ENCODE measurements around the gene GTF2H2C.
"Not testable (repeated sequence)": the region's sequence is repeated elsewhere in the genome, so short reads cannot be mapped to it uniquely, and the experiment has no call there.

GTF2H2C gene

GRCh38 chr5:69530561-69531405 lies 29.2 kb upstream of the GTF2H2C start:
- DNase-seq = no peak
- TF ChIP-seq CTCF (IDR thresholded peaks at IDR 0.05; ENCODE audit: low read depth, low read length) = no peak
- Histone ChIP-seq H3K9me3 (ENCODE audit: severe bottlenecking) (no peaks in the 10 kb centered on the region), H3K27ac (no peak overlapping the region), H3K36me3 (no peaks in the 10 kb centered on the region), H3K4me3 (ENCODE audit: low read depth, low read length) (no peak overlapping the region), H3K27me3 (ENCODE audit: insufficient read depth, low read depth, severe bottlenecking) (no peaks in the 10 kb centered on the region)

DNA sequence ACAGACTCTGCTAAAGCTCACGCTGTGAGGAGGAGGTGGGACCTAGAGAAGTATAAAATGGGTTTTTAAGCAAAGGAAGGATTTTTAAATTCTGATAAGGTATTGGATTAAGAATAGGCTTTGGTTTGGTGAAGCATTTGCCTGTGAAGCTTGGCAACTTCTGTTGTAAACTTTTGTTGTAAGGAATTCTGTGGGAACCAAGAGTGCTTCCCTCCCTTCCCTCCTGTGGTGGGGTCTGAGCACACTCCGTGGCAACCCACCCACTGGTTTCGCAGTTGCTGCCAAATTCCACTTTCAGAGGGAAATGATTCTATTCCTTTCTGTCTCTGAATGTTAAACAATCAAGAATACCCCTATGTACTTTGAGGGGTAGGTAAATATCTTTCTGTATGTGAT lies 28.6 kb upstream of the GTF2H2C start:
- Histone ChIP-seq H3K36me3 (no peaks in the 10 kb centered on the region), H3K27me3 (ENCODE audit: insufficient read depth, low read depth, severe bottlenecking) (no peaks in the 10 kb centered on the region), H3K4me3 (ENCODE audit: low read depth, low read length) (no peak overlapping the region), H3K9me3 (ENCODE audit: severe bottlenecking) (no peaks in the 10 kb centered on the region), H3K27ac (no peak overlapping the region)
- DNase-seq = no peak
- no peak for TF ChIP-seq CTCF (IDR thresholded peaks at IDR 0.05; ENCODE audit: low read depth, low read length)

DNA sequence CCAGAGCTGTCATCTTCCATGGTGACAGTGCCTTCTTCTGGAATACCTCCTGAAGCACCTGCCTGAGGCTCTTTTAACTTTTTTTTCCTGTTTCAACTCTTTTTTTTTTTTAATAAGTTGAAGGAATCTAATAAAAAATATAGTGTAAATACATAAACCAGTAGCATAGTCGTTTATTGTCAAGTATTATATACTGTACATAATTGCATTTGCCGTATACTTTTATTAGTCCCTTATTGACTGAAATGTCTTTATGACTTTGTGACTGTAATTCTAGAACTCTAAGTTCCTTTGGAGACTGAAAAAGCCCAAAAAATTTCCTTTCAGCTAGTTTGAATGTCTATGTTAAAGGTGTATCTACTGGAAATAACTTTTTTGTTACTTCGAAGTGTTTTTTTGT lies 22.1 kb upstream of the GTF2H2C start:
- H3K9me3 ChIP-seq (ENCODE audit: severe bottlenecking); H3K36me3 ChIP-seq; H3K27me3 ChIP-seq (ENCODE audit: insufficient read depth, low read depth, severe bottlenecking); DNase-seq; H3K27ac ChIP-seq; H3K4me3 ChIP-seq (ENCODE audit: low read depth, low read length): not testable (repeated sequence)

DNA sequence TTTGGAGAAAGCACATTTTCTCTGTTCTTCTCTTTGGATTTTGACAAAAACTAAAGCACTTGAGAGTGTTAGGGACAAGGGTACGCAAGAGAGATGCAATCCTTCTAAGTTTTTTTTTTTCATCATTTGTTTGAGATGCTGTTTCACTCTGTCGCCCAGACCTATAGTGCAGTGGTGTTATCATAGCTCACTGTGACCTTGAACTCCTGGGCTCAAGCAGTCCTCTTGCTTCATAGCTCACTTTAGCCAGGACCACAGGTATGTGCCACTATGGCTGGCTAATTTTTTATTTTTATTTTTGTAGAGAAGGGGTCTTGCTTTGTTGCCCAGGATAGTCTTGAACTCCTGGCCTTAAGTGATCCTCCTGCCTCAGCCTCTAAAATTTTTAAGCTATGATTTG lies 21.3 kb upstream of the GTF2H2C start:
- H3K4me3 ChIP-seq (ENCODE audit: low read depth, low read length); DNase-seq; H3K9me3 ChIP-seq (ENCODE audit: severe bottlenecking); H3K36me3 ChIP-seq; H3K27ac ChIP-seq; H3K27me3 ChIP-seq (ENCODE audit: insufficient read depth, low read depth, severe bottlenecking): not testable (repeated sequence)

- not testable (repeated sequence) for DNase-seq, H3K36me3 ChIP-seq
Observed at GRCh38 chr5:69541347-69541746, 18.6 kb upstream of the GTF2H2C start.

GRCh38 chr5:69542838-69543618 lies 17.0 kb upstream of the GTF2H2C start:
- not testable (repeated sequence) for H3K27ac ChIP-seq; H3K36me3 ChIP-seq; H3K9me3 ChIP-seq (ENCODE audit: severe bottlenecking); H3K27me3 ChIP-seq (ENCODE audit: insufficient read depth, low read depth, severe bottlenecking); DNase-seq; H3K4me3 ChIP-seq (ENCODE audit: low read depth, low read length)

More at GRCh38 chr5:69541347-69541746, 18.6 kb upstream of the GTF2H2C start:
- H3K27ac ChIP-seq; H3K27me3 ChIP-seq (ENCODE audit: insufficient read depth, low read depth, severe bottlenecking); H3K4me3 ChIP-seq (ENCODE audit: low read depth, low read length); H3K9me3 ChIP-seq (ENCODE audit: severe bottlenecking): not testable (repeated sequence)

DNA sequence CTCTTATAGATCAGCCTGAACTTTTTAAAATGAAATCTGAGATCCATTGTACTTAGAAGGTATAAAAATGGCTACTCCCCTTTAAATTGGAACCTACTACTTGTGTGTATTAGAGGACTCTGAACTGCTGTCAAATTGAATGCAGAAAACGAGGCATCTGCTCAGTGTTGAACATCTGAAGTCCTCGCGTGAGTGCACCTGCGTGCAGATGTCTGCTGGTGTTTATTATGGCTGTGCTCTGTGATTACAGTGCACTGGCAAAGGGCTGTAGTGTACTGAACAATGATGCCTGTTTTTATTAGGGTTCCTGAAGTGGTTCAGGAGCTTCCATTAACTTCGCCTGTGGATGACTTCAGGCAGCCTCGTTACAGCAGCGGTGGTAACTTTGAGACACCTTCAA lies 15.4 kb upstream of the GTF2H2C start:
- not testable (repeated sequence) for H3K36me3 ChIP-seq; H3K9me3 ChIP-seq (ENCODE audit: severe bottlenecking); H3K27me3 ChIP-seq (ENCODE audit: insufficient read depth, low read depth, severe bottlenecking); H3K4me3 ChIP-seq (ENCODE audit: low read depth, low read length); DNase-seq; H3K27ac ChIP-seq

- H3K27ac ChIP-seq; DNase-seq; H3K27me3 ChIP-seq (ENCODE audit: insufficient read depth, low read depth, severe bottlenecking); H3K9me3 ChIP-seq (ENCODE audit: severe bottlenecking); H3K36me3 ChIP-seq: not testable (repeated sequence)
- H3K4me3 ChIP-seq (ENCODE audit: low read depth, low read length) = peak overlapping the region; percentile 19; the same call in 1 of the 2 replicates
Observed at GRCh38 chr5:69560587-69561431, 818 bp downstream of the GTF2H2C start.

- DNase-seq; H3K27me3 ChIP-seq (ENCODE audit: insufficient read depth, low read depth, severe bottlenecking); H3K36me3 ChIP-seq; H3K27ac ChIP-seq; H3K4me3 ChIP-seq (ENCODE audit: low read depth, low read length); H3K9me3 ChIP-seq (ENCODE audit: severe bottlenecking): not testable (repeated sequence)
Observed at GRCh38 chr5:69566172-69566571, 6.2 kb downstream of the GTF2H2C start.

DNA sequence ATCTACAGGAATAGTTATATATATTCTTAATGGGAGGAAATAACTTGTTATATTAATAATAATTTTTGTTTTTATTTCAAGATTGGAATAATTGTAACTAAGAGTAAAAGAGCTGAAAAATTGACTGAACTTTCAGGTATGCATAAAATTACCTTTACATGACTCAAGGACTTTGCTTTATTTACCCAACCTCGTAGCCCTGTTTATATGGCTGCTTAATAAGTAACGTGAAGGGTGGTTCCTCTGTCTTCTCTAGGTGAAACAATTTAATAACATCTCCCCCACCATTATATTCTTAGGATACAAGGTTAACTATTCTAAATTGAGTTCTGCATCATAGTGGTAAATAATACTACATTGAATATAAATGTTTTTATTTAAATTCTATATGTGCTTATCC lies 8.1 kb downstream of the GTF2H2C start:
- DNase-seq = not testable (repeated sequence)

GRCh38 chr5:69583356-69583755 lies 23.4 kb downstream of the GTF2H2C start:
- not testable (repeated sequence) for H3K9me3 ChIP-seq (ENCODE audit: severe bottlenecking); H3K4me3 ChIP-seq (ENCODE audit: low read depth, low read length); H3K36me3 ChIP-seq; DNase-seq; H3K27me3 ChIP-seq (ENCODE audit: insufficient read depth, low read depth, severe bottlenecking); H3K27ac ChIP-seq

More for the DNA sequence above, 8.1 kb downstream of the GTF2H2C start:
- H3K4me3 ChIP-seq (ENCODE audit: low read depth, low read length); H3K36me3 ChIP-seq; H3K27me3 ChIP-seq (ENCODE audit: insufficient read depth, low read depth, severe bottlenecking); H3K27ac ChIP-seq; H3K9me3 ChIP-seq (ENCODE audit: severe bottlenecking): not testable (repeated sequence)

Measured in WERI-Rb-1 (cell line).